GM06990 (cell line): ENCODE data around the gene MTUS2.

ENCODE experiments used
- DNase-seq: peaks from one replicate; pipeline ENCODE4 v3.0.0-alpha.2; 2011; ENCODE audit not compliant: insufficient read length; ENCODE audit errors: extremely low read depth
- H3K27me3 ChIP-seq: replicated peaks from 2 replicates; pipeline ENCODE4 v1.6.0; 2011; ENCODE audit warnings: low read length; ENCODE audit not compliant: control insufficient read depth, insufficient read depth
- H3K36me3 ChIP-seq: 2 replicates; pipeline ENCODE4 v1.5.1; 2011; ENCODE audit warnings: low read length; ENCODE audit not compliant: control insufficient read depth, insufficient read depth
- H3K4me3 ChIP-seq: replicated peaks from 2 replicates; pipeline ENCODE4 v1.5.1; 2011; ENCODE audit warnings: low read depth, mild to moderate bottlenecking, control low read depth, low read length
- TF ChIP-seq, protein P1 (sequence below): IDR thresholded peaks from 2 replicates; pipeline ENCODE4 v1.5.1; 2011; ENCODE audit warnings: low read length, control low read depth, mild to moderate bottlenecking, inconsistent platforms; ENCODE audit not compliant: insufficient read depth, poor library complexity, severe bottlenecking

MTUS2 gene

GRCh38 chr13:29270271-29270985 lies 450.3 kb downstream of the MTUS2 start:
- TF ChIP-seq, protein P1, sequence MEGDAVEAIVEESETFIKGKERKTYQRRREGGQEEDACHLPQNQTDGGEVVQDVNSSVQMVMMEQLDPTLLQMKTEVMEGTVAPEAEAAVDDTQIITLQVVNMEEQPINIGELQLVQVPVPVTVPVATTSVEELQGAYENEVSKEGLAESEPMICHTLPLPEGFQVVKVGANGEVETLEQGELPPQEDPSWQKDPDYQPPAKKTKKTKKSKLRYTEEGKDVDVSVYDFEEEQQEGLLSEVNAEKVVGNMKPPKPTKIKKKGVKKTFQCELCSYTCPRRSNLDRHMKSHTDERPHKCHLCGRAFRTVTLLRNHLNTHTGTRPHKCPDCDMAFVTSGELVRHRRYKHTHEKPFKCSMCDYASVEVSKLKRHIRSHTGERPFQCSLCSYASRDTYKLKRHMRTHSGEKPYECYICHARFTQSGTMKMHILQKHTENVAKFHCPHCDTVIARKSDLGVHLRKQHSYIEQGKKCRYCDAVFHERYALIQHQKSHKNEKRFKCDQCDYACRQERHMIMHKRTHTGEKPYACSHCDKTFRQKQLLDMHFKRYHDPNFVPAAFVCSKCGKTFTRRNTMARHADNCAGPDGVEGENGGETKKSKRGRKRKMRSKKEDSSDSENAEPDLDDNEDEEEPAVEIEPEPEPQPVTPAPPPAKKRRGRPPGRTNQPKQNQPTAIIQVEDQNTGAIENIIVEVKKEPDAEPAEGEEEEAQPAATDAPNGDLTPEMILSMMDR, result no peak
- DNase-seq, result no peak
- H3K27me3 ChIP-seq, result no peaks in the 10 kb centered on the region
- H3K4me3 ChIP-seq, result no peak overlapping the region
- no peaks in the 10 kb centered on the region for H3K36me3 ChIP-seq

- no peak overlapping the region for H3K4me3 ChIP-seq
- no peak for DNase-seq
- TF ChIP-seq, protein P1, result no peak
- H3K36me3 ChIP-seq, result no peaks in the 10 kb centered on the region
- no peaks in the 10 kb centered on the region for H3K27me3 ChIP-seq
Observed at GRCh38 chr13:29271606-29272005, 451.5 kb downstream of the MTUS2 start.

- Histone ChIP-seq H3K4me3 (no peak overlapping the region), H3K27me3 (no peaks in the 10 kb centered on the region), H3K36me3 (no peaks in the 10 kb centered on the region)
- no peak for DNase-seq
- TF ChIP-seq, protein P1, result no peak
Observed at GRCh38 chr13:29279356-29280254, 459.5 kb downstream of the MTUS2 start.

GRCh38 chr13:29281932-29282495 lies 461.9 kb downstream of the MTUS2 start:
- TF ChIP-seq, protein P1, result no peak
- H3K27me3 ChIP-seq, result no peaks in the 10 kb centered on the region
- H3K36me3 ChIP-seq, result no peaks in the 10 kb centered on the region
- no peak for DNase-seq
- H3K4me3 ChIP-seq, result no peak overlapping the region

- Histone ChIP-seq H3K36me3 (no peaks in the 10 kb centered on the region), H3K4me3 (no peak overlapping the region), H3K27me3 (no peaks in the 10 kb centered on the region; the same call in 1 of the 2 replicates)
- TF ChIP-seq, protein P1, result no peak
- no peak for DNase-seq
Observed at GRCh38 chr13:29284726-29285125, 464.6 kb downstream of the MTUS2 start.
